NCI-H2107 (cell line): ENCODE measurements around the gene NREP.

Experiments used
- DNase-seq: peaks from one replicate; lab custom pipeline; 2025; lab: John Stamatoyannopoulos, UW

The NREP gene, protein sequence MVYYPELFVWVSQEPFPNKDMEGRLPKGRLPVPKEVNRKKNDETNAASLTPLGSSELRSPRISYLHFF

DNA sequence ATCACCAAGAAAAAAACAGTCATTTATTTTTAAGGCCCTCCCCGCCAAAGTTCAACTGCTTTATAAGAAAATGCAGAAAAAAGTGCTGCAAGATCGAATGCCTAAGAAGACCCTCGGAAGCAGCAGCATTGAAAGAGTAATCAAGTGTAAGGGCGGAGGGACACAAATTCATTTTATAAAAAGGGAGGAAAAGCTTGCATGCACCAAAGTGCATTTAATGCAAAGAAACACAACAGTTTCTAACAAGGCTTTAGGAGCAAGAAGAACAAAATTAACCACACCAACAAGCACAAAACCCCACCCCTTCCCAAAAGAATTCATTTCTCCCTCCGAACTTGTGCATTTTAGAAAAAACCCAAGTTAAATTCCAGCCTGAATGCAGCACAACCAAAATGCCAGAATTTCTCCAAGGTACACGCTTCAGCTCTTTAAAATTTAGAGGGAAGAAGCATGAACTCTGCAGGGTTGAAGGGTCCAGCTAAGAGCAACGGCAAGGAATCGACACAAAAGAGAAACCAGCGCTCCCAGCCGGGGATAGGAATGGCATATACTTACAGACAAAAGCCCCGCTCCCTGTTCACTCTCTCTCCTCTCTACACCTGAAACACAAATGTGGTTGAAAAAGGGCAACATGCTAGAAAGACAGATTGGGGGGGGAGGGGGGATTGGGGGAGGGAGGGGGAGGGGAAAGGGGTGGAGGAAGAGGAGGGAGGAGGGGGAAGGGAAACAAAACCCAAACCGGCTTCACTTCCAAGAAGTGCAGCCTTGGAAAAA, at the start of gene NREP:
Gene NREP (minus strand): TSS at position 614 of the 774 bp plus-strand sequence. CDS start 1,422 bp downstream, outside the sequence.
- peak; percentile 30 for DNase-seq

DNA sequence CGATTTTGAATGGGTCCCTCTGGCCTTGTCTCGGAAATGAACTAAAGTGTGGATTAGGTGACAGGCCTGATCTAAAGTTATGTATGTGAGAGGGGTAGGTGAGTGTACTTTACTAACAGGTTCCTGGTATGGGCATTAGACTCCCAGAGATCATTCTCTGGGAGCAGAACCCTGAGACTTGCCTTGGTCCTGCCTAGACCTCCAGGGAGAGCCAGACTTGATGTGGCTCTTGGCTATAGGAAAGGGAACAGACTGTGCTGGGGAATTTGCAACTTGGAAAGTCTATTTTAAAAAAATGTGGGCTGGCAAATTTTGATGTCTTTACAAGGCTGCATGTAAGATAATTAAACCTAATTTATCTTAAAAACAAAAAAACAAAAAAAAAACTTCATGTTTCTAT, 49.8 kb upstream of the NREP start:
- no peak for DNase-seq

DNA sequence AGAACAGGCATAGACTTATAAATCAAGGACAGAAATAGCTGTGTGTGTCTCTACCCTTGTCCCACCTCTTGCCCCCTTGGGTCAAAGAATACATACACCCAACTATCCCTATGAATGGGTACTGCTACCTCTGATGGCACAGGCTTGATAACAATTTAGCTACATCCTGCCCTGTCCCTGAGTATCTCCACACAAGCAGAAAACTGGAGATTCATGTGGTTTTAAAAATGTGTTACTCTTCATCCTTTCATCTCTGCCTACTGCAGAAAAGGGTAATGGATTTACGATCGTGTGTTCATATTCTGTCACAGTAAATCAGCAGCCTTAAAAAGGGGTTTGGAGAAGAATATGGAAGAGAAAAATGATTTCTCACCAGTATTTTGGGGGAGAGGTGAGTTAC, 49.2 kb upstream of the NREP start:
- DNase-seq: no peak

DNA sequence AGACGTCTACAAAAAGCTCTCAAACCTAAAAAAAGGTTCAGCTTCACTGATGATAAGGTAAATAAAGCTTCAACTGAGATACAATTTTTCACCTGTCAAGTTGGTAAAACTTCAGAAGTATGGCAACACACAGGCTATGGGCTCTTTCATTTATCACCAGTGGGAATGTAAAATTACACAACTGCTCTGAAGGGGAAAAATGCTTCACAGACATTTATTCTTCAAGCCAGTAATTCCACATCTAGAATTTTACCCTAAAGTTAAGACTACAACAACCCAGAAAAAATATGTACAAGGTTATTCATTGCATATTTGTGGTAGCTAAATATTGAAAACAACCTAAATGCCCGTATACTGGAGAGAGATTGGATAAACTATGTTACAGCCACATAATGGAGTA, 48.1 kb upstream of the NREP start:
- DNase-seq: no peak

DNA sequence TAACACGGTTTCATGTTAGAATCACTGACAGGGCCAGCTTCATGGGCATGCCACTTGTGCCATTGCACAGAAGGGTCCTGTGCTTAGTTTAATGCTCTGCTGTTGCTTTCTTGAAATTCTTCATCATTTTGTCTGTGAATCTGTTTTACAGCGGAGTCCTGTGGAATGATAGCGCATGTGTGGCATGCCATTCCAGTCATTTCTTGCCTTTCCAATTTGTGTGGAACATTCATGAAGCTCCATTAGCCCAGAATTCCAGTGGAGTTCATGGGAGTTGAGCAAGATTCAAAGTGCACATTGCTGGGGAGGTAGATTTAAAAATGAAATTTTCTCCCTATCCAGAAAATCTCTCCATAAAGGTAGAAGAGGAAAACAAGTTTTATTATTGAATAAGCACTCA, 43.4 kb upstream of the NREP start:
- no peak for DNase-seq

DNA sequence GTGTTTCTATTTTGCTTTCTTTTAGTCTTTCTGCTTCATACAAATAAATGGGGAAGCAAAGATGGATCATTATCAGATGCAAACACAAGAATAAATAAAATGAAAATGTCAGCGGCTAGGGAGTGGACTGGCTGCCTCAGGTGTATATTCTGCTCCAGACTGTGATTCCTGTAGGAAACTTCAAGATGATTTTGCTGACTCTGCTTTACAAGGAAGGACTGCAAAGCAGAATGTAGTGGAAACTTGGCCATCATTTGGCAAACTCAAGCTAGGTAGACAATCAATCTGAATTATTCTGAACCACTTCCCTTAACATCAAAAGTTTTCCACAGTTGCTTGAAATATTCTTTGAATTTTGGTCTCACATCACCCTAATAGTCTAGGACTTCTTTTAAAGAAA, 38.1 kb upstream of the NREP start:
- no peak for DNase-seq

DNA sequence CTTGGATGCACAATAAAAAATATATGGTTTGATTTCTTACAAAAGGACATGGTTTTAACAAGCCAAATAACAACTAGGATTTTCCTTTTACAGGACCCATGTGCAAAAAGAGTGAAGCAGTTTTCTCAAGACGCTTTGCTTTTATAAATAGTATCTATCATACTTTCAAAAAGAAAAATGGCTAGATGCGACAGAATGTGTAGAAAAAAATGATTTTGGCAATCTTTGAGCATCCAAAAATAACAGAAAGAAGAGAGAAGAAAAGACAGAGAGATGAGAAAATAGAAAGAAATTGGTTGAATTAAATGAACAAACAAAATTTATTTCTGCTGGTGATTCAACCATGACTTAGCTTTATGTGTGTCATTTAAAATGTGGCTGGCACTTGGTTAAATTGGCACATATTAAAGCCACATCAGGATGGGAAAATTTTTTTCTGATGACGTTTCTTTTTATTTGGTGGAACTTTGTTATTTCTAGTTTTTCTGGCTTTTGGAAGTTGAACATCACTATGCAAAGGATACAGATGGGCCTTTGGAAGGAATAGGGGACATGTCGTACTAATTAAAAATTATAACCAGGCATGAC, 35.6 kb upstream of the NREP start:
- no peak for DNase-seq

DNA sequence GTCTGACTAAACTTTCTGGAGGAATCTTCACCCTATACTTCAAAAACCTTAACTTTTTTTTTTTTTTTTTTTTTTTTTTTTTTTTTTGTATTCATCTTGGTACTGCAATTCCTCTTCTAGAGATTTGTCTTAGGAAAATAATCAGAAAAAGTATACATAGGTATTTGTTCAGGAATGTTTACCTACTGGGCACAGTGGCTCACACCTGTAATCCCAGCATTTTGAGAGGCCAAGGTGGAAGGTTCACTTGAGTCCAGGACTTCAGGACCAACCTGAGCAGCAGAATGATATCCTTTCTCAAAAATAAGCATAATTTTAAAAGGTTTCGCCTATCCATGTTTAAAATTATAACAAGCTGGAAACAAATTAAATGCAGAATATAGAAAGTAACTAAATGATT, 33.3 kb upstream of the NREP start:
- DNase-seq: no peak

DNA sequence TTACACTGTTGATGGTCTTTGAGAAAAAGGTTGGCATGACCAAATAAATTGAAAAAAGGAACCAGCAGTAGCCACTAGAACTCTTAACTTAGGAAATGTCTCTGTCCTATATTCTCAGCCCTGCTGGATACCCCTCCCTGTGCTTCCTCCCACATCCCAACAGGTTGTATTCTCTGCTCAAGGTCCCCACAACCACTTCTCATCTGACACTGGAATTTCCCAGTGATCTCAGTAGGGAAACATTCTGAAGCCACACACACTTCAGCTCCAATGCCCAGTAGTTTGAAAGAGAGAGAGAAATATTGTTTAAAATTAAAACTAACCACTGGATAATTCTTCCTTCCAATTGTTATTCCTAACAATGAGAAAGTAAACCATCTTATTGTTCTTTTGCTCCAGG, 30.0 kb upstream of the NREP start:
- no peak for DNase-seq

DNA sequence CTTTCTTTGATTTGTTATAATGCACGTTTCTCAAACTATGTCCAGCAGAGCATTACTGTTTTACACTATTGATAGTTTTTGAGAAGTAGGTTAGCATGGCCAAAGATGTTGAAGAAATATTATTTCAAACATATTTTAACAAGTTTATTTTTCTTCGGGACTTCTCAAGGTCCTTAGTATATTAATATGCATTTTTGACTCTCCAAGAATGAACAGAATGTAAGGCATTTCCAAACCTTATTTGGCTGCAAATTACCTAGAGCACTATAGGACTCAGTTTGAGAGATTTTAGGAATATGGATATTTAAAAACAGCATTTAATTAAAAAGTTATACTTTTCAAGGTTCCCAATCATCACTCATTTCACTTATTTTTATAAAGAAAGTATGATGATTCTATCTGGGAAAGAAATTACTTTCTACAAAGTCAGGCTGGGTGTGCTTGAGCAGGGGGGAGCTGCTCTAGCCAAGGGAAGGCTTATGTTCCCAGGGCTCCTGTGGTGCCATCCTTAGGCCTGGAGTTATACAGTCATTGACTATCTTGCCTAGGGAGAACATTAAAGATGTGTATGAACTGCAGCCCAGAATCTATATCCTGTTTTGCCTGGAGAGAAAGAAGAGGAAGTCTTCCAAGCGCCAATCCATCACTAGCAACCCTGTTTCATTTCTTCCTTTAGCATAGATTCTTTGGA, 27.6 kb upstream of the NREP start:
- DNase-seq: no peak

DNA sequence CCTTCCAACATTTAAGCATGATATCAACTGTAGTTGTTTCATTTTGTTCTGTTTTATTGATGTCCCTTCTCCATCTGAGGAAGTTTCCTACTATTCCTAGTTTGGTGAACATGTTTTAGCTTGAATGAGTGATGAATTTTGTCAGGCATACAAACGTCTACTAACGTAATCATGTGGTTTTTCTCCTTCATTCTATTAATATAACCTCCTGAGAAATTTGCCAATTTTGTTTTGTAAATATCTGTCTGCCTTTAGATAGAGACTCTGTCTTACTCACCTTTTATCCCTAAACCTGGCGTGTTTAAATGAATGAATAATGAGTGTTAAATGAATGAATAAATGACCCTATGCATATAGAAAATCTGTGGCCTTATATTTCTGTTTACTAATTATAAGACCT, 26.5 kb upstream of the NREP start:
- DNase-seq: no peak

DNA sequence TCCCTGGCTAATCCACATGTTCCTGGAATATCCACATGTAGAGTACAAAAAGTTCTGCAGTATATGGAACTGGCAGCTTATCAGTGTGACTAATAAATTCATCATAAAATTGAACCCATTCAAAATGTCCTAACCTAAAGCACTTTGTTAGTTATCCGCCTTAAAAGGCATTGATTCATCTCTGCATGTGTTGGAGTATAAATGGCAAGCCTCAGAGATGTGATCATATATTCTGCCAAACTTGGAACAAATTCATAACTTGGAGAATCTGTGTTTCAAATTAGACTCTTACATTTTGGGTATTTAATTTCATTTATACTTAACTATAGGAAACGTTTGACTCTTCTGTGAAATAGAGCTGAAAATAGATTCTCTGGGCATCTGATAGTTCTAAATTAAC, 25.2 kb upstream of the NREP start:
- no peak for DNase-seq

DNA sequence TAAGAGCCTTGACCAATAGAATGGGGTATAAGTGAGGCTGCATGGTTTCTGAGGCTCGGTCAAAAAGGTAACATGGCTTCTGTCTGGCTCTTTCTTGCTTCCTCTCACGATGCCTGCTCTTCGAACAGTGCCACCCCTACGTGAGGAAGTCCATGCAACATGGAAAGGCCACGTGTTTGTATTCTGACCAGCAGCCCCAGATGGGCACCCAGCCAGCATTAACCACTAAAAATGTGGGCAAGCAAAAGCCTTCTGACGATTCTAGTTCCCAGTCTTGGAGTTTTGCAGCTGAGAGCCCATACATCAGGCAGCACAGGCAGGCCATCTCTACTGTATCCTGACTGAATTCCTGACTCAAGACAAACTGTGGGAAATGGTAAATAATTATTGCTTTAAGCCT, 24.2 kb upstream of the NREP start:
- DNase-seq: no peak

DNA sequence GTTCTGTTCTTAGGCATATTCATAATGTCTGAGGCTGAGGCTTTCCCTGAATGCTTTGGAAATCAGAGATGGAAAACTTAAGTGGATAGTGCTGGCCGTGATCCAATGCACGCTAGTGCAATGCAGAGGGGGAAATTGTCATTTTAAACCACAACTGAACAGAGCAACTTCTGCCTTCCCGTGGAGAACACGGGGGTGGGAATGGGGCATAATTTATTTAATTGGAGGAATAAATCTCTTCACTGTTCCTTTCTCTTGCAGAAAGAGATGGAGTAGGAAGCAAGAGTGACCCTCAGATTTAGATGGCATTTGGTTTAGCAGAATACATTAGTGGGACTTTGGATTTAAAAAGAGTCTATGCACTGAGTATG, 22.9 kb upstream of the NREP start:
- DNase-seq: peak; percentile 27

DNA sequence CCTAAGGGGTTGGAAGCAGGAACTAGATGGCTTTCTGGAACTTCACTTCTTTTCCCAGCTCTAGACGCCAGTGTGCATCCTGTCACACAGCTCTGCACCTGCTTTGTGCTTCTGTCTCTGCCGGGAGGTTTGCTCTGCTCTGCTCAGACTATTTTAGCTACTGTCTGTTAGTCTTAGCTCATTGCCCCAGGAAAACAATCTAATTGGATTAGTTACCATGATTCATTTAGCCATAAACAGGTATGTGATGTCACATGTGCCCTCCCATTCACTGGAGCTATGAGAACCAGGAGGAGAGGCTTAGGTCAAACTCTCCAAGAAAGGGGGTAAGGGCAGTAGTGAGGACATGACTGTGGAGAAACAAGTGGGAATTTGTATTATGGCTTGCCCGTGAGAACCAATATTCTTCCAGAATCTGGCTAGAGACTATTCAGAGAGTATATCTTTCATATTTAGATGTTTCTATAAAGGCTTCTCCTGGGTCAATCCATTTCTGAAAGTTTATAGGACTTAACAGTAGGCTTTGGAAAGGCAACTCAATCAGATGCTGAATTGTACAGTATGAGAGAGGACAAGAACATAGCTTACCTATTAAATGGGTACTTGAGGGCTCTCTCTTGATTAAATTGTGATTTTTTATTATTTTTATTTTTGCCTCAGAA, 22.4 kb upstream of the NREP start:
- no peak for DNase-seq

DNA sequence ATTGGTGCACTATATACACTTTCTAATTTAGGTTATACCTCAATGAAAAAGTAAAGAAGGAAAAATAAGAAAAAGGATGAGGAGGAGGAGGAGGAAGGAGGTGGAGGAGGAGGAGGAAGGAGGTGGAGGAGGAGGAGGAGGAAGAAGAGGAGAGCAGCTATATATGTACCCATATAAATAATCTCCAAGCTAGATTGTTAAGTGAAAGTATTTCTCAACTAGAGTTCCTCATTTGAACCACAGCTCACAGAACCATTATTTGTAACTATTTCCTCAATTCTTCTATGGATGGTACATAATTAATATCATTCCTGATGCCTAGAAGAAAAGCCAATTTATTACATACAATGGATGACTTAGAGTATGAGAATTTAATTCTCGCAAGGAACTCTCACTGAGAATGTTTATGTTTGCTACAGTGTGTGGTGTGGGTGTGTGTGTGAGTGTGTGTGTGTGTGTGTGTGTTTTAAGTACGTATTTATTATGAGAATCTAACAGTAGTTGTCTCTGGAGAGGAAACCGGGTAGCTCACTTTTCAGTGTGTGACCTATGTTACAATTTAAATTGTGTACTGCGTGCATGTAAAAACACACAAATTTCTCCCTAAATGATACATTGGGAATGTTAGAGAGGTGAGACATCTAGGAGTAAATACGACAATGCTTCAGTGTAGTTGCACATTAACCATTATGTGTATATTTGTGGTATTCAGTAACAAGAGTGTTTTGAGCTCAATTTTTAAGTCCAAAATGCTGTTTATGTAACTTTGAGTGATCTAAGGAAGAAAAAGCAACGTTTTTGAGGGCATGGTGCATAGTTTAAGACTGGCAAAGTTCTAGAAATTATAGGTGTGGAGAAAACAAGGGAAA, 20.2 kb upstream of the NREP start:
- DNase-seq: no peak

DNA sequence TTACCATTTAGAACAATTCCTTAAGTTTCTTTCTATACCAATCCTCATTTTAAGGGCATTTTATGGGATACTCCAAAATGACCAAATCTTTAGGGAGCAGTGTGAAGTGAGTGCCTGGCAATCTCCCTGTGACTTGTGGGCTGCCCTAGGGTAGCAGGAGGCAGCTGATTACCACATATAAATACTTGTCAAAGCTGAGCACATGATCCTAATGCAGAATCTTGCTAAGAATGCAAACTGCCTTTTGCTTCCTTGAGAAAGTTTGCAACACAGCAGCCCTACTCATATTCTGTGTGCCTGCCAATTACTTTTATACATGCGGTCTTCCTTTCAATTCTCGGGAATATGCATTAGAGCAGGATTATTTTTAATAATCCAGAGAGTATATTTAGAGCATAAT, 18.2 kb upstream of the NREP start:
- no peak for DNase-seq

DNA sequence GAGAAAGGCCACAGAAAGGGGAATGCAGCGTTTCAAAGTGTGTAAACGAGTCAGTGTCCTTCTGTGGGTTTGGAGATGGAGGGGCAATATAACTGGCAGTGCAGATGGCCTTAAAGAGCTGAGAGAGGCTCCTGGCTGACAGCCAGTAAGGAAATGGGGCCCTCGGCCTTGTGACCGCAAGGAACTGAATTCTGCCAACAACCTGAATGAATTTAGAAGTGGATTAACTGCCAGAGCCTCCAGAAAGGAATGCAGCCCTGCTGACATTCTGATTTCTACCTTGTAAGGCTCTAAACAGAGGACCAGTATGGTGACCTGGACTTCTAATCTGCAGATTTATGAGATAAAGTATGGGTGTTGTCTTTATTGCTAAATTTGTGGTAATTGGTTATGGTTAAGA, 17.5 kb upstream of the NREP start:
- no peak for DNase-seq

DNA sequence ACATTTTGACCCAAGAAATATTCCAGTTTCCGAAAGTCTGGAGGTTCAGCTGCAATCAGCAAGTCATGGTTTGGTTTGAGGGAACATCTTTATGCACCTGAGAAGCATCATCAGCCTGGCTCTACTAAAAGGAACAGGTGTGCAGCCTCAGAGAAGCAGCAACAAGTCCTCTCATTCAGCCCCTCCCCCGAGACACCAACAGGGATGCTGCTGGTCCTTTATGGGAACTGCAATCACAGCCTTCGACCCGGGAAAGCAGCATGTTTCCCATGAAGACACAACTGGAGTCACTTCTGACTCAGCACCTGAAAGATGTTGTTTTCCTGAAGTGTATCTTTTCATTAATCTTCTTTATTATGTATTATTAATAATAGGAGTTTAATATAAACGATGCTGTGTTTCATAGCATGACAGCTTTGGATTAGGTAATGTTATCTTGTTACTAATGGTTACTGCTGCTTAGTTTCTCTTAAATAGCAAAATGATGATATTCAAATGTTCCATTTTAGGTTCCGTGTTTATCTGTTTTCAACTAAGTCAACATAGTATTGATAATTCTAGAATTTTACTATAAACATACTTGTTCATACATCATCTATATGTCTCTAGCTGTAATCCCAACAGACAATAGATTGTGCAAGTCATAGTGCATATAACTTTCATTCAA, 15.6 kb upstream of the NREP start:
- DNase-seq: no peak

DNA sequence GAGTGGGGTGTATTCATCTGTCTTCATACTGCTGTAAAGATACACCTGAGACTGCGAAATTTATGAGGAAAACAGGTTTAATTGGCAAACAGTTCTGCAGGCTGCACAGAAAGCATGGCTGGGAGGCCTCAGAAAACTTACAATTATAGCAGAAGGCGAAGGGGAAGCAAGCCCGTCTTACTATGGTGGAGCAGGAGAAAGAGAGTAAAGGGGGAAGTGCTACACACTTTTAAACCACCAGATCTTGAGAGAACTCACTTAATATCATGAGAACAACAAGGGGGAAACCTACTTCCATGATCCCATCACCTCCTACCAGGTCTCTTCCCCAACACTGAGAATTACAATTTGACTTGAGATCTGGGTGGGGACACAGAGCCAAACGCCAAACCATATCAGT, 12.5 kb upstream of the NREP start:
- DNase-seq: no peak
